ENCODE results near the gene BRCC3.

- TF ChIP-seq CTCF (IDR thresholded peaks at IDR 0.05; ENCODE audit: low read depth, low read length, poor library complexity, severe bottlenecking) (no peak), EZH2phosphoT487 (IDR thresholded peaks at IDR 0.05; ENCODE audit: borderline replicate concordance, low read length) (no peak)
Measured at GRCh38 chrX:155046811-155047528, 24.3 kb upstream of the BRCC3 start.
